ENCODE data around the gene ITPKC.

Gene ITPKC

DNA sequence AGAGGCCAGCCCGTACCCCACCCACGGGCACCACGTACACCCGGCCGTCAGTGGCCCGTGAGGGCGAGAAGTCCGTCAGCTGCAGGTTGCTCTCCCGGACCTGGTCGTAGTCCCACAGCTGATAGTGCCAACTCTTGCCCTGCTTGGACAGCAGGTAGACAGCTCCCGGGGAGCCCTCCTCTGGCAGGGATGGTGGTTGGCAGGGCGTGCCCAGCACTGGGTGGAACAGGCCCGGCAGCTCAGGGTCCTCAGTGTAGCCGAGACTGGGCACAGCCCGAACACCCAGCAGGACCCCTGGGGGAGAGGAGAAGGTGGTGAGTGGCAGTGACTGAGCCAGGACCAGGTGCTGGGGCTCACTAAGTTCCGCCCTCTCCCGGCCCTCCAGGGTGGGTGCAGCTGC, 25.6 kb downstream of the ITPKC start:
- TF ChIP-seq ZFP30 (CRISPR knock-in tag; IDR thresholded peaks at IDR 0.05) (no peak), GLIS3 (CRISPR knock-in tag; IDR thresholded peaks at IDR 0.05) (no peak), SNAI2 (CRISPR knock-in tag; IDR thresholded peaks at IDR 0.05) (no peak), ZFP3 (CRISPR knock-in tag; IDR thresholded peaks at IDR 0.05) (no peak), ZC3H10 (CRISPR knock-in tag; IDR thresholded peaks at IDR 0.05) (no peak), ARNTL (CRISPR knock-in tag; IDR thresholded peaks at IDR 0.05; ENCODE audit: borderline replicate concordance, low read depth) (no peak), TCF4 (CRISPR knock-in tag; IDR thresholded peaks at IDR 0.05; ENCODE audit: borderline replicate concordance) (no peak), ZNF565 (CRISPR knock-in tag; conservative IDR thresholded peaks at IDR 0.05; ENCODE audit: low read depth) (no peak), RARB (CRISPR knock-in tag; IDR thresholded peaks at IDR 0.05) (no peak)
- TF ChIP-seq, protein P1, sequence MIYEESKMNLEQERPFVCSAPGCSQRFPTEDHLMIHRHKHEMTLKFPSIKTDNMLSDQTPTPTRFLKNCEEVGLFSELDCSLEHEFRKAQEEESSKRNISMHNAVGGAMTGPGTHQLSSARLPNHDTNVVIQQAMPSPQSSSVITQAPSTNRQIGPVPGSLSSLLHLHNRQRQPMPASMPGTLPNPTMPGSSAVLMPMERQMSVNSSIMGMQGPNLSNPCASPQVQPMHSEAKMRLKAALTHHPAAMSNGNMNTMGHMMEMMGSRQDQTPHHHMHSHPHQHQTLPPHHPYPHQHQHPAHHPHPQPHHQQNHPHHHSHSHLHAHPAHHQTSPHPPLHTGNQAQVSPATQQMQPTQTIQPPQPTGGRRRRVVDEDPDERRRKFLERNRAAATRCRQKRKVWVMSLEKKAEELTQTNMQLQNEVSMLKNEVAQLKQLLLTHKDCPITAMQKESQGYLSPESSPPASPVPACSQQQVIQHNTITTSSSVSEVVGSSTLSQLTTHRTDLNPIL (CRISPR knock-in tag; IDR thresholded peaks at IDR 0.05; ENCODE audit: low read depth): no peak
- TF ChIP-seq, protein P2, sequence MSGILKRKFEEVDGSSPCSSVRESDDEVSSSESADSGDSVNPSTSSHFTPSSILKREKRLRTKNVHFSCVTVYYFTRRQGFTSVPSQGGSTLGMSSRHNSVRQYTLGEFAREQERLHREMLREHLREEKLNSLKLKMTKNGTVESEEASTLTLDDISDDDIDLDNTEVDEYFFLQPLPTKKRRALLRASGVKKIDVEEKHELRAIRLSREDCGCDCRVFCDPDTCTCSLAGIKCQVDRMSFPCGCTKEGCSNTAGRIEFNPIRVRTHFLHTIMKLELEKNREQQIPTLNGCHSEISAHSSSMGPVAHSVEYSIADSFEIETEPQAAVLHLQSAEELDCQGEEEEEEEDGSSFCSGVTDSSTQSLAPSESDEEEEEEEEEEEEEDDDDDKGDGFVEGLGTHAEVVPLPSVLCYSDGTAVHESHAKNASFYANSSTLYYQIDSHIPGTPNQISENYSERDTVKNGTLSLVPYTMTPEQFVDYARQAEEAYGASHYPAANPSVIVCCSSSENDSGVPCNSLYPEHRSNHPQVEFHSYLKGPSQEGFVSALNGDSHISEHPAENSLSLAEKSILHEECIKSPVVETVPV (CRISPR knock-in tag; IDR thresholded peaks at IDR 0.05): no peak
- TF ChIP-seq, protein P3, sequence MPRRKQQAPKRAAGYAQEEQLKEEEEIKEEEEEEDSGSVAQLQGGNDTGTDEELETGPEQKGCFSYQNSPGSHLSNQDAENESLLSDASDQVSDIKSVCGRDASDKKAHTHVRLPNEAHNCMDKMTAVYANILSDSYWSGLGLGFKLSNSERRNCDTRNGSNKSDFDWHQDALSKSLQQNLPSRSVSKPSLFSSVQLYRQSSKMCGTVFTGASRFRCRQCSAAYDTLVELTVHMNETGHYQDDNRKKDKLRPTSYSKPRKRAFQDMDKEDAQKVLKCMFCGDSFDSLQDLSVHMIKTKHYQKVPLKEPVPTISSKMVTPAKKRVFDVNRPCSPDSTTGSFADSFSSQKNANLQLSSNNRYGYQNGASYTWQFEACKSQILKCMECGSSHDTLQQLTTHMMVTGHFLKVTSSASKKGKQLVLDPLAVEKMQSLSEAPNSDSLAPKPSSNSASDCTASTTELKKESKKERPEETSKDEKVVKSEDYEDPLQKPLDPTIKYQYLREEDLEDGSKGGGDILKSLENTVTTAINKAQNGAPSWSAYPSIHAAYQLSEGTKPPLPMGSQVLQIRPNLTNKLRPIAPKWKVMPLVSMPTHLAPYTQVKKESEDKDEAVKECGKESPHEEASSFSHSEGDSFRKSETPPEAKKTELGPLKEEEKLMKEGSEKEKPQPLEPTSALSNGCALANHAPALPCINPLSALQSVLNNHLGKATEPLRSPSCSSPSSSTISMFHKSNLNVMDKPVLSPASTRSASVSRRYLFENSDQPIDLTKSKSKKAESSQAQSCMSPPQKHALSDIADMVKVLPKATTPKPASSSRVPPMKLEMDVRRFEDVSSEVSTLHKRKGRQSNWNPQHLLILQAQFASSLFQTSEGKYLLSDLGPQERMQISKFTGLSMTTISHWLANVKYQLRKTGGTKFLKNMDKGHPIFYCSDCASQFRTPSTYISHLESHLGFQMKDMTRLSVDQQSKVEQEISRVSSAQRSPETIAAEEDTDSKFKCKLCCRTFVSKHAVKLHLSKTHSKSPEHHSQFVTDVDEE (CRISPR knock-in tag; IDR thresholded peaks at IDR 0.05): no peak
- peak; percentile 5 for ATAC-seq

DNA sequence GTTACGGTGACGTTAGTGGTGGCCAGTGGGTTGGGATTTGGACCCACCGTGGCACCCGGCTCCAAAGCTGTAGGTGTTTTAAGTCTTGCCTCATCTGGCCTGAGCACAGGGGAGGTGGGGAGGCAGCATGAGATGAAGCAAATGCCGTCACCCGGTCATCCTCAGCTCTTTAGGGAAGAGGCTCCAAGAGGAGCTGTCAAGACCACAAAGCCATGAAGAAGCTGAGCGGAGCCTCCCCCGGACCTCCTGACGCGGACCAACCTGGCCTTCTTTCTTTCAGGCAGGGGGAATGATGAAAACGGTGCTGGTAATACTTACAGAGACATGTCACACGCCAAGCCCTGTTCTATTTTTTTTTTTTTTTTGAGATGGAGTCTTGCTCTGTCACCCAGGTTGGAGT, 26.0 kb downstream of the ITPKC start:
- ATAC-seq: no peak
- TF ChIP-seq PPARA (CRISPR knock-in tag; IDR thresholded peaks at IDR 0.05; ENCODE audit: borderline replicate concordance) (no peak), ZNF8 (CRISPR knock-in tag; IDR thresholded peaks at IDR 0.05) (no peak), RARB (CRISPR knock-in tag; IDR thresholded peaks at IDR 0.05) (no peak), ZC3H10 (CRISPR knock-in tag; IDR thresholded peaks at IDR 0.05) (no peak)
- TF ChIP-seq, protein P1 (CRISPR knock-in tag; IDR thresholded peaks at IDR 0.05; ENCODE audit: low read depth): no peak

DNA sequence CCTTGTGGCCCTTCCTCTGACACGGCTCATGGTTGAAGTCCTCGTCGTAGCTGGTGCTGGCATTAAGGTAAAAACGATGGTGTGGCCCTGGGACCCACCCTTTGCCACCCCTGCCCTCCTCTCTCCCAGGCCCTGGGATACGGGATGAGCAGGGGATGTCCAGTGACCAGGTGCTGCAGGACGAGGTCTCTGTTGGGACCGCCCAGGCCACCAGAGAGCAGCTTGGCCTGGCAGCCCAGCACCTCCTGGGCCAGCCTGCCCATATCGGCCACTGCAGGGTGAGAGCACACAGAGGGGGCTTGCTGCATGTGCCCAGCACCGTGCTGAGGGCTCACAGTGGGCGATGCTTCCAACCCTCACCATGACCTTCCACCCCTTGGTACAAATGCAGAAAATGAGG, 27.0 kb downstream of the ITPKC start:
- TF ChIP-seq TCF4 (CRISPR knock-in tag; IDR thresholded peaks at IDR 0.05; ENCODE audit: borderline replicate concordance): no peak
- no peak for ATAC-seq

DNA sequence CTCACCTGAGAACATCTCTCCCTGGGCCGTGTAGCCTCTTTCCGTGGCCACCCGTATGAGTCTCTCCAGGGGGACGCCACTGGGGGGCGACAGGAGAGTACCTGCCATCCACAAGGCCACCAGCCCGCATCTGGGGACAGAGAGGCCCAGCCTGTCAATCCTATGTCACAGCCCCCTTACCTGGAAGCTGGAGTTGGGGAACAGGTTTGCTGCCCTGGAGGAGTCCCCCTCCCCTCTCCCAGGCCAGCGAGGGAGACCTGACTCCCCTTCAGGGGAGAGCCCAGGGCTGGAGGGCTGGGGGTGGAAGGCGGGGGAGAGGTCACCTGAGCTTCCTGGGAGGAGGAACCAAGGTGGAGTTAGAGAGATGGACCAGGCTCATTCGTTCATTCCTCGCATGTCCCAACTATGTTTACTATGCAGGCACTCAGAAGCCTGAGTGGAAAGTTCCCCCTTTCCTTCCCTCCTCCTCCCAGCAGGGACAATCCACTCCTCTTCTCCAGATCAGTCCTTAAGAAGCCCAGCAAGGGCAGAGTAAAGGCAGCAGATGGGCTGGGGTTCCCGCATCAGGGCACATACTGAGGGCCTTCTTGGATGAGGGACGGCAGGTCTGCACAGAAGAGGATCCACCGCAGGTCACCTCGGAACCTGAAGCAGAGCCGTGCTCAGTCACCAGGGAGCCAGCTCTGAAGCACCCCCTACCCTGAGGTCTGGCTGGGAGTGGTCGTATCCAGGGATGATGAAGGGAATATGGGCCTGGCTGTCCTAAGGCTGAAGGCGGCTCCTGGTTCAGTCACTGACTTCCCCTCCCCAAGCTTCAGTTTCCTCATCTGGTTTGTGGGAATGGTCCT, 27.9 kb downstream of the ITPKC start:
- TF ChIP-seq TOX (CRISPR knock-in tag; IDR thresholded peaks at IDR 0.05; ENCODE audit: borderline replicate concordance): no peak
- TF ChIP-seq BACH2 (CRISPR knock-in tag; IDR thresholded peaks at IDR 0.05; ENCODE audit: borderline replicate concordance): no peak
- no peak for TF ChIP-seq OSR1 (CRISPR knock-in tag; IDR thresholded peaks at IDR 0.05)
- no peak for TF ChIP-seq ISL1 (CRISPR knock-in tag; IDR thresholded peaks at IDR 0.05)
- TF ChIP-seq GLIS3 (CRISPR knock-in tag; IDR thresholded peaks at IDR 0.05): no peak
- TF ChIP-seq, protein P3 (CRISPR knock-in tag; IDR thresholded peaks at IDR 0.05): no peak
- TF ChIP-seq ZFP30 (CRISPR knock-in tag; IDR thresholded peaks at IDR 0.05): no peak
- no peak for TF ChIP-seq ZNF8 (CRISPR knock-in tag; IDR thresholded peaks at IDR 0.05)
- TF ChIP-seq, protein P1 (CRISPR knock-in tag; IDR thresholded peaks at IDR 0.05; ENCODE audit: low read depth): no peak
- no peak for TF ChIP-seq ZNF565 (CRISPR knock-in tag; conservative IDR thresholded peaks at IDR 0.05; ENCODE audit: low read depth)
- no peak for ATAC-seq
